Measurements from ENCODE around the gene SYNE2.

SYNE2 gene

DNA sequence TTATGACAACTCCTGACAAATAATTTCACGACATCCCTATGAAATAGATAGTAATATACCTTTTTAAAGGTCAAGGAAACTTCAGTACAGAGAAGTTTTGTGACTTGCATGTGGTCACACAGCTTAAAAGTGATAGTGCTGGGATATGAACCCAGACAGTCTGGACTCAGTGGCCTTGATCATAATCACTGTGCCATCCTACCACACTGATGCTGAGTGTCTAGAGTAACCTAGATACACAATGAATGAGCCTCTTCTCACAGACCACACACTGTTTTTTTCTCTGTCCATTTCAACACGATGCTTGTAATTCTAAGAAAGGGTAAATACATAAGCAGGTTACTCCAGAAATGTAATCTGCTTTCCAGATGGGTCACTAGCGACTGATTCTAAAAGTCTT lies 88.2 kb downstream of the SYNE2 start:
- Mint-ChIP-seq H3K27ac (no peak overlapping the region), H3K27me3 (ENCODE audit: low read depth) (no peaks in the 10 kb centered on the region), H3K4me1 (ENCODE audit: low read depth) (peaks cover 21% of the 10 kb centered on the region), H3K4me3 (no peak overlapping the region), H3K36me3 (ENCODE audit: low read depth) (peaks cover 23% of the 10 kb centered on the region), H3K9me3 (no peaks in the 10 kb centered on the region)

DNA sequence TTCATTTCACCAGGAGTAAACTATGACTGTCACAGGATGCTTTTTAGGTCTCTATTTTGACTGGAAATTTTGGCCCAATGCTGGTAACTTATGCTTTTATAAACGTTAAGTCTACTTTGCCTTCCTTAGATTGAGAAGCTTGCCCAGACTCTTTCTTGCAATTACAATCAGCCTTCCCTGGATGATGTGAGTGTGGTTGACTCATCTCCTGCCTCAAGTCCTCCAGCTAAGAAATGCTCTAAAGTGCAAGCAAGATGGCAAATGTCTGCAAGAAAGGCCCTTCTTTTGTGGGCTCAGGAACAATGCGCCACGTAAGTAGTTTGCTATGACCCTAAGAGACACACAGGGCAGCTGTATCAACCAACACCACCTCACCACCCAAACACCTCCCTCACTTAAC lies 96.9 kb downstream of the SYNE2 start:
- Mint-ChIP-seq H3K27ac (no peak overlapping the region), H3K9me3 (no peaks in the 10 kb centered on the region), H3K27me3 (ENCODE audit: low read depth) (no peaks in the 10 kb centered on the region), H3K4me1 (ENCODE audit: low read depth) (peaks cover 11% of the 10 kb centered on the region), H3K36me3 (ENCODE audit: low read depth) (peaks cover 44% of the 10 kb centered on the region), H3K4me3 (no peak overlapping the region)

DNA sequence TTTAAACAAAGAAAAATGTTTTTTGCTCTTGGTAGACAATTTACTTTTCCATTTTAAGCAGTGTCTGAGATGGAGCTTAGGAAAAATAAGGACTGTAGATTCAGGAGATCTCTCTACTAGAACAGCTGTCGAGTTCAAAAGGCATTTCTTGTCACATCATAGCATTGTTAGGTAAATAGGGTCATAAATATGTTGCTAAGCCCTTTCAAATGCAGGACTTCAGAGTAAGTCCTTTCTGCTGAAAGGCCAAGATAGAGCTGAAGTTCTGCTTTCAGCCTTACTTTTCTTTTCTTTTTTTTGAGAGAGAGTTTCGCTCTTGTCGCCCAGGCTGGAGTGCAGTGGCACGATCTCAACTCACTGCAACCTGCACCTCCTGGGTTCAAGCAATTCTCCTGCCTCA lies 98.2 kb downstream of the SYNE2 start:
- Mint-ChIP-seq H3K9me3 (no peaks in the 10 kb centered on the region), H3K36me3 (ENCODE audit: low read depth) (peaks cover 43% of the 10 kb centered on the region), H3K4me3 (no peak overlapping the region), H3K27ac (no peak overlapping the region), H3K27me3 (ENCODE audit: low read depth) (no peaks in the 10 kb centered on the region), H3K4me1 (ENCODE audit: low read depth) (peaks cover 11% of the 10 kb centered on the region)

DNA sequence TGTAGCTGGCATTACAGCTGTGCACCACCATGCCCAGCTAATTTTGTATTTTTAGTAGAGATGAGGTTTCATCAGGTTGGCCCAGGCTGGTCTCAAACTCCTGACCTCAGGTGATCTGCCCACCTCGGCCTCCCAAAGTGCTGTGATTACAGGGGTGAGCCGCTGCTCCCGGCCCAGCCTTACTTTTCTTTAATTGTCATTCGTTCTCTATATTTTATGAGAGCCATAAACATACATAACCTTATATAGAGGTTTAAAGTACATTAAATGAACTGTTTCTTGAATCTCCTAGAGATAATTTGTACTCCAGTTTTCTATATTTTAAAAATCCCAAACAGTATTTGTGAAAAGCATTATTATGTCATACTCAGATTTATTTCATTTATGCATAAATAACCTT lies 98.6 kb downstream of the SYNE2 start:
- Mint-ChIP-seq H3K9me3 (no peaks in the 10 kb centered on the region), H3K4me1 (ENCODE audit: low read depth) (peaks cover 11% of the 10 kb centered on the region), H3K27me3 (ENCODE audit: low read depth) (no peaks in the 10 kb centered on the region), H3K4me3 (no peak overlapping the region), H3K36me3 (ENCODE audit: low read depth) (peaks cover 44% of the 10 kb centered on the region), H3K27ac (no peak overlapping the region)

DNA sequence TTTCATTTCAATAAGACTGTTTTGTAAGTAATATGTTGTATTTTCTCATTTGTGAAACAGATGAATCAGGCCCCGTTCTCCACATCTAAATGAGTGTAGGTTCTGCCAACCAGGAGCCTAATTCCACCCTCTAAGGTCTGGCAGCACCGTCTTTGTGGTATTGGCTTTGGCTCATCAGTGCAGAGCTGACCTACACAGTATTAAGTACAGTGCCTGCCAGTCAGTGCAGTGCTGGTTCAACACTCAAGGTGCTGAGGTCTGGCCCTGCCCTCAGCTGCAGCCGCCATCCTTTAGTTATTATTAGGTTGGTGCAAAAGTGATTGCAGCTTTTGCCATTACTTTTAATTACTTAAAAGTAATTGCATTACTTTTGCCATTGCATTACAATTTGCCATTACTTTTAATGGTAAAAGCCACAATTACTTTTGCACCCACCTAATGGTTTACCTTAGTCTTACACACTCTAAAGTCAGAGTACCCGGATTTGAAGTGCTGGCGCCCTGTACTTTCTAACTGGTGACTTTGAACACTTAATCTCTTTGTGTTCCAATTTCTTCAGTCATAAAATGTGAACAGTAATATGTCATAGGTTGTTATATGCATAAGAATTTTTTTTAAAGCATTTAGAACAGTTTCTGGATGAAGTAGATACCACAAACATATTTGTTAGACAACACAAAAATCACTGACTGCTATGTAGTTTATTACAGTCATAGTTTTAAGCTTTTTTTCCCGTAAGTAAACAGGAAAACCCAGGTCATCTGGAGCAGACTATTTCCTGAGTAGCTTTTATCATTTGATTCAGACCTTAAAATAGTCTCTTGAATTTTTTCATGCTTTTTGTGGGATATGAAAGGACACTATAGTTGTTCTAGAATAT lies 99.5 kb downstream of the SYNE2 start:
- no peak overlapping the region for H3K4me3 Mint-ChIP-seq
- H3K27me3 Mint-ChIP-seq (ENCODE audit: low read depth) = no peaks in the 10 kb centered on the region
- peaks cover 11% of the 10 kb centered on the region for H3K4me1 Mint-ChIP-seq (ENCODE audit: low read depth)
- H3K9me3 Mint-ChIP-seq = no peaks in the 10 kb centered on the region
- H3K27ac Mint-ChIP-seq = no peak overlapping the region
- peaks cover 47% of the 10 kb centered on the region for H3K36me3 Mint-ChIP-seq (ENCODE audit: low read depth)

DNA sequence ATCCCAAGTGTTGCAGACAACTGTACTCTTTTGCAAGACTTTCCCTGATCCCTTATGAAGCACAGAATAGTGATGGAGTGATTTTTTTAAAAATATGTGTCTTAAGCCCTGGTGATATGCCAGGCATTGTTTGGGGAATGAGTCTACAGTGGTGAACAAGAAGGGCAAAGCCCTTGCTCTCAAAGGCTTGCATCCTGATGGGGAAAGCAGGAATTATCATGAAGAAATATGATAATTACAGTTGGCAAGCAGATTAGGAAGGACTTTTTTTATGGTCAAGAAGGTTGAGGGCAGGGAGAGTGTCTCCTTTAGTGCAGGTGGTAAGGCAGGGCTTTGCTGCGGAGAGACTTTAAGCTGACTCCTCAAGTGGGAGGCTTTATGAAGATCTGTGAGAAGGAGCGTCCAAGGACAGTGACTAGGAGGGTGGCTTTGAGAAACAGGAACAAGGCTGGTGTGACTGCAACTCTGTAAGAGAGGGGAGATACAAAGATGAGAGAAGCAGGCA lies 100.2 kb downstream of the SYNE2 start:
- H3K27me3 Mint-ChIP-seq (ENCODE audit: low read depth) = no peaks in the 10 kb centered on the region
- peaks cover 11% of the 10 kb centered on the region for H3K4me1 Mint-ChIP-seq (ENCODE audit: low read depth)
- no peaks in the 10 kb centered on the region for H3K9me3 Mint-ChIP-seq
- no peak overlapping the region for H3K4me3 Mint-ChIP-seq
- H3K36me3 Mint-ChIP-seq (ENCODE audit: low read depth) = peaks cover 47% of the 10 kb centered on the region
- H3K27ac Mint-ChIP-seq = peak overlapping the region; percentile 26

DNA sequence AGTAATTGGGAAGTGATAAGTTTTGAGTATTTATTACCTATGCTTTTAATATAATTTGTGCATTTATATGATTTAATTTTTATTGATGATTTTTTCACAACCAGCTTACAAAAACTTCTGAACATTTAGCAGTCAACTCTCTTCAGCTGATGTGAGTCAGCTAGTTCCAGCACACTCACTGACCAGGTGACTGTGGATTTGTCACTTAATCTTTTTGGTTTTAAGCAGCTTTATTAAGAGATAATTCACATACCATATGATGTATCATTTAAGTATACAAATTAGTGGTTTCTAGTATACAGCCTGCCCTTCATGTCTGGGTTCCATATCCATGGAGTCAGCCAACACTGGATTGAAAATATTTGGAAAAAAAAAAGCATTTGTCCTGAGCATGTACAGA lies 103.5 kb downstream of the SYNE2 start:
- no peak overlapping the region for H3K27ac Mint-ChIP-seq
- no peaks in the 10 kb centered on the region for H3K27me3 Mint-ChIP-seq (ENCODE audit: low read depth)
- H3K4me3 Mint-ChIP-seq = no peak overlapping the region
- H3K4me1 Mint-ChIP-seq (ENCODE audit: low read depth) = peaks cover 11% of the 10 kb centered on the region
- H3K36me3 Mint-ChIP-seq (ENCODE audit: low read depth) = peaks cover 40% of the 10 kb centered on the region
- no peaks in the 10 kb centered on the region for H3K9me3 Mint-ChIP-seq

DNA sequence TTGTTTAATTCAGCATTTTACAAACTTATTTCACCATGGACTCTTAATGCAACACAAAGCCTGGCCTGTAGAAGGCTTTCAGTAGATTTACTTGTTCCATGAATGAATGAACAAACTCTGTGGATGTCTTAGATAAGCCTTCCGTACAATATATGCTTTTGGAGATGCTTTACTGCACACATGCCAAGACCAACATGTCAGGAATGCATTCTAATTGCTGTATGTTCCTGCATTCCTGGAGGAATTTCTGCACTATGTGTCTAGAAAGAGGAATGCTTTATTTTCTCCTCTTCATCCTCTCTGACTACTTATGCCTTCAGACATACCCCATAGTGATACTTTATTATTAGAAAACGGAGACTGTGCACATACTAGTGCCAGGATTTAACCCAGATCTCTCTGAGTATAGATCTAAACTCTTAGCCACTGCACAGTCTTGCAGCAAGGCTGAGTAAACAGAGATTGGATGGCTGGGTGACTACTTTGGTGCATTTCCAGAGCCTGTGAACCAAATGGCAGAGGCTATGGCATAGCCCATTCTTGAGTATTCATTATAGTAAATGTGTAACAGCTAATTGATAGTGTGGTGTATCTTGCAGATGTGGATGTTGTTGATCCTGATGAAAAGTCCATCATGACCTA lies 108.2 kb downstream of the SYNE2 start:
- peaks cover 21% of the 10 kb centered on the region for H3K36me3 Mint-ChIP-seq (ENCODE audit: low read depth)
- no peaks in the 10 kb centered on the region for H3K27me3 Mint-ChIP-seq (ENCODE audit: low read depth)
- H3K27ac Mint-ChIP-seq = no peak overlapping the region
- H3K9me3 Mint-ChIP-seq = no peaks in the 10 kb centered on the region
- H3K4me1 Mint-ChIP-seq (ENCODE audit: low read depth) = no peaks in the 10 kb centered on the region
- no peak overlapping the region for H3K4me3 Mint-ChIP-seq

DNA sequence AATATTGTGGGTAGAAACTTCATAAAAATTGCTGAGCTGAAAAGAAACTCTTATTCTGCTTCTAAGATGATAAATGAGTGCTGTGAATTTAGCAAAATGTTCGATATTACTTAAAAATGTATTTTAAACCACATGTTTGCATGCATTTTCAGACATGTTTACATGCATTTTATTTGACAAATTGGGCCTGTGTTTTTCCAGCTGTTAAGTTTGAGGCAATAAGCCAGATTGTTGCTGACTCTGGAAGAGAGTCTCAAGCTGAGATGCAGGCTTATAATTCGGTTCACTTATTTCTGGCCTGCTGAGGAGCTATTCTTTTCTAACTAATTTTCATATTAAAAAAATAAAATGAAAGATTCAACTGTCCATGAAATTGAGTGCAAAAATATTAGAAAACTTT lies 110.1 kb downstream of the SYNE2 start:
- H3K9me3 Mint-ChIP-seq = no peaks in the 10 kb centered on the region
- H3K4me3 Mint-ChIP-seq = no peak overlapping the region
- no peak overlapping the region for H3K27ac Mint-ChIP-seq
- peaks cover 18% of the 10 kb centered on the region for H3K36me3 Mint-ChIP-seq (ENCODE audit: low read depth)
- no peaks in the 10 kb centered on the region for H3K4me1 Mint-ChIP-seq (ENCODE audit: low read depth)
- no peaks in the 10 kb centered on the region for H3K27me3 Mint-ChIP-seq (ENCODE audit: low read depth)

DNA sequence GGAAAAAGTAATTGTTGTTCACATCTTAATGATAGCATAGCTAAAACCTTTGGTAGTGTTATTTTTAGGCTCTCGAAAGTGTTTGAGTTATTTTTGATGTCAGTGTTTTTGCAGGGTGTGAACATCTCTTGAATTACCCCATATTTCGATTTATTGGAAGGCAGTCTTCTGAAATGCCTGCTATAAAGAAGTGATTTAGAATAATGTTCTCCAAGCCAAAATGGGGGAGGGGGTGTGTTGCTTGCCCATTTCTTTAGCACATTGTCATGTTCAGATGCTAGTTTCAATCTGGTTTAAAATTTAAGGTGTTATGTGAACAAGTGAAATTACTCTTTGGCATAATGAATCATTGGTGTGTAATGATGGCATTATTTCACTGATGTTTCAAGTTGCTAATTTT lies 110.6 kb downstream of the SYNE2 start:
- Mint-ChIP-seq H3K9me3 (no peaks in the 10 kb centered on the region), H3K27ac (no peak overlapping the region), H3K4me1 (ENCODE audit: low read depth) (no peaks in the 10 kb centered on the region), H3K4me3 (no peak overlapping the region), H3K27me3 (ENCODE audit: low read depth) (no peaks in the 10 kb centered on the region), H3K36me3 (ENCODE audit: low read depth) (peaks cover 16% of the 10 kb centered on the region)

DNA sequence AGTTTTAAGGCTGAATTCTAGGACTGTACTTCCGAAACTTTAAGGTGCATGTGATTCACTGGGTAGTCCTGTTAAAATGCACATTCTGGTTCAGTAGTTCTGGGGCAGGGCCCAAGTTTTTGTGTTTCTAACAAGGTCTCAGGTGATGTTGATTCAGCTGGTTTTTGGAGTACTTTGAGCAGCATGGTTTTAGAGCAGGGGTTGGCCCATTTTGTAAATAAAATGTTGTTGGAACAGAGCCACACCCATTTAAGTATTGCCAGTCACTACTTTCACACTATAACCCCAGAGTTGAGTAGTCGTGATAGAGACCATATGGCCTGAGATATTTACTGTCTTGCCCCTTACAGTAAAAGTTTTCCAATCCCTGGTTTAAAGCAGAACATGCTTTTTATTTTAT lies 111.3 kb downstream of the SYNE2 start:
- no peak overlapping the region for H3K27ac Mint-ChIP-seq
- H3K9me3 Mint-ChIP-seq = no peaks in the 10 kb centered on the region
- no peaks in the 10 kb centered on the region for H3K27me3 Mint-ChIP-seq (ENCODE audit: low read depth)
- no peaks in the 10 kb centered on the region for H3K4me1 Mint-ChIP-seq (ENCODE audit: low read depth)
- H3K36me3 Mint-ChIP-seq (ENCODE audit: low read depth) = peaks cover 15% of the 10 kb centered on the region
- no peak overlapping the region for H3K4me3 Mint-ChIP-seq

DNA sequence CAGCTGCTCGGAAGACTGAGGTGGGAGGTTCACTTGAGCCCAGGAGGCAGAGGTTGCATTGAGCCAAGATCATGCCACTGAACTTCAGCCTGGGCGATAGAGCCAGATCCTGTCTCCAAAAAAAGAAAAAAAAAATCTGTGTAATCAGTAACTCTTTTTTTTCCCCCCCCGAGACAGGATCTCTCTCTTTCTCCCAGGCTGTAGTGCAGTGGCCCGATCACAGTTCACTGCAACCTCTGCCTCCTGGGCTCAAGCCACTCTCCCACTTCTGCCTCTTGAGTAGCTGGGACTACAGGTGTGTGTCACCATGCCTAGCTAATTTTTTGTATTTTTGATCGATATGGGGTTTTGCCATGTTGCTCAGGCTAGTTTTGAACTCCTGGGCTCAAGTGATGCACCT lies 113.6 kb downstream of the SYNE2 start:
- H3K27me3 Mint-ChIP-seq (ENCODE audit: low read depth) = no peaks in the 10 kb centered on the region
- H3K27ac Mint-ChIP-seq = no peak overlapping the region
- H3K4me3 Mint-ChIP-seq = no peak overlapping the region
- H3K9me3 Mint-ChIP-seq = no peaks in the 10 kb centered on the region
- H3K36me3 Mint-ChIP-seq (ENCODE audit: low read depth) = peaks cover 18% of the 10 kb centered on the region
- H3K4me1 Mint-ChIP-seq (ENCODE audit: low read depth) = no peaks in the 10 kb centered on the region

DNA sequence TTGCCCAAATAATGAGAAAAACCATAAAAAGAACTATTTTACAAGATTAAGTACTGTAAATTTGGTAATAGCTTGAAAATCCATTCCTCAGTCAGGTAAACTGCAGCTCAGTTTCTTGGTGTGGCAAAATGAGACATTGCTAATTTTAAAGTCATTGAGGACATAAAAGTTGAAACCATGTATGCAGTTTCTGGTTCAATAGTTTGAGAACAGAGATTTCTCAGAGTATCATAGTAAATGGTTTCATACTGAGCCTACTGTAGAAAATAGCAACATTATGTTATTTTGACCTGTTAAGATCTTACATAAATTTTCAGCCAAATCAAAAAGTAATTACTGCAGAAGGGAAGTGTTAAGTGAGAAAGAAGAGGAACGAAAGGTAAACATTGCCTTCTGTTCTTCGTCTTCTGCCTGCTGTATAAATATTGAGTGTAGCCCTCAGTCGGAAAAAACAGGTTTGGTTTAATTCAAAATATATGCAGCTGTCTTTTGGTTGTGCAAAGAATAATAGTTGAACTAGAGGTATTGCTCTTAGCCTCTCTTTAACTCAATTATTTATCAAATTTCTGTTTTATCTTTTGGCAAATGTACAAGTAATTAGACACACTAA lies 119.6 kb downstream of the SYNE2 start:
- Mint-ChIP-seq H3K9me3 (no peaks in the 10 kb centered on the region), H3K4me1 (ENCODE audit: low read depth) (peaks cover 2% of the 10 kb centered on the region), H3K27ac (no peak overlapping the region), H3K27me3 (ENCODE audit: low read depth) (no peaks in the 10 kb centered on the region), H3K36me3 (ENCODE audit: low read depth) (peaks cover 34% of the 10 kb centered on the region), H3K4me3 (no peak overlapping the region)

DNA sequence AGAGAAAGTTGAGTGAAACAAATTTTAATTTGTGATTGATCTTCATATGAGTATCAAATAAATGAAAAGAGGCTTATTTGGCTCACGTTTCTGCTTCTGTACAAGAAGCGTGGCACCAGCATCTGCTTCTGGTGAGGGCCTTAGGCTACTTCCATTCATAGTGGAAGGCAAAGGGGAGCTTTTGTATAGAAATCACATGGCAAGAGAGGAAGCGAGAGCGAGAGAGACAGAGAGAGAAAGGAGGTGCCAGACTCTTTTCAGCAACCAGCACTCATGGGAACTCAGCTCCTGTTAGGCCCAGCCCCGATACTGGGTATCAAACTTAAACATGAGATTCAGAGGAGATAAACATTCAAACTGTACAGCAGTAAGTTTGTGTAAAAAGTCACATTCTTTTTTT lies 121.4 kb downstream of the SYNE2 start:
- no peak overlapping the region for H3K27ac Mint-ChIP-seq
- no peaks in the 10 kb centered on the region for H3K9me3 Mint-ChIP-seq
- H3K36me3 Mint-ChIP-seq (ENCODE audit: low read depth) = peaks cover 40% of the 10 kb centered on the region
- no peak overlapping the region for H3K4me3 Mint-ChIP-seq
- H3K27me3 Mint-ChIP-seq (ENCODE audit: low read depth) = no peaks in the 10 kb centered on the region
- peaks cover 2% of the 10 kb centered on the region for H3K4me1 Mint-ChIP-seq (ENCODE audit: low read depth)

DNA sequence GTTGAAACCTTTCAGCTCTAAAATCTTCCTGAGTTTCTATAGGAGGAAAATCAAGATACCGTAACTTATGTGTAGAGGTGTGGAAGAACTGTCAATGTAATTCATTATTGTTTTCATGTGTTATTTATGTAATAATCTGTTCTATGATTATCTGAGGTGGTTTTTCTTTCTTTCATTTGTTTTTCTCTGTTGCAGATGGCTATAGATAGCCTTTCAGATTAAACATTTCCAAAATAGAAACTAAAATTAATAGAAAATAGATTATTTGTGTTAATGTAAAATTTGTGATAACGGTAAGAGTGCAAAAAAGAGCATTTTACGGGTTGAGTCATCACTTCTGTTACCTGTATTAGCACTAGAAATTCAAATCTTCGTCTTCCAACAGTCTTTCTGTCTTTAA lies 128.8 kb downstream of the SYNE2 start:
- H3K9me3 Mint-ChIP-seq = no peaks in the 10 kb centered on the region
- no peaks in the 10 kb centered on the region for H3K27me3 Mint-ChIP-seq (ENCODE audit: low read depth)
- peaks cover 44% of the 10 kb centered on the region for H3K36me3 Mint-ChIP-seq (ENCODE audit: low read depth)
- H3K4me1 Mint-ChIP-seq (ENCODE audit: low read depth) = peaks cover 4% of the 10 kb centered on the region
- H3K27ac Mint-ChIP-seq = no peak overlapping the region
- H3K4me3 Mint-ChIP-seq = no peak overlapping the region
